ENCODE results near the gene CHCHD10.

GRCh38 chr22:23803001-23803819 lies 35.4 kb upstream of the CHCHD10 start:
- no peak for TF ChIP-seq ISL2 (CRISPR knock-in tag; IDR thresholded peaks at IDR 0.05)
- TF ChIP-seq ETV5 (CRISPR knock-in tag; IDR thresholded peaks at IDR 0.05; ENCODE audit: borderline replicate concordance) = no peak
- TF ChIP-seq LCORL (IDR thresholded peaks at IDR 0.05) = no peak
- TF ChIP-seq LCORL (CRISPR knock-in tag; IDR thresholded peaks at IDR 0.05) = no peak
- TF ChIP-seq ATF4 (CRISPR knock-in tag; IDR thresholded peaks at IDR 0.05) = no peak
- no peak for TF ChIP-seq MYC (CRISPR knock-in tag; IDR thresholded peaks at IDR 0.05; ENCODE audit: borderline replicate concordance)
- TF ChIP-seq MAX (IDR thresholded peaks at IDR 0.05) = no peak
- no peak for TF ChIP-seq ZNF326 (CRISPR knock-in tag; IDR thresholded peaks at IDR 0.05; ENCODE audit: borderline replicate concordance)
- no peak for TF ChIP-seq CTCF (CRISPR knock-in tag; IDR thresholded peaks at IDR 0.05)
- TF ChIP-seq NFATC3 (CRISPR knock-in tag; IDR thresholded peaks at IDR 0.05) = no peak
